Activated CD8-positive, alpha-beta memory T cell treated with anti-CD3 and anti-CD28 coated beads, Interleukin-2, amount 50 U/mL, for 48 hours (primary cell): ENCODE data around the gene E2F2.
"Not testable (repeated sequence)": the region's sequence is repeated elsewhere in the genome, so short reads cannot be mapped to it uniquely, and the experiment has no call there.

Source experiments
- DNase-seq: peaks from one replicate; pipeline ENCODE4 v3.0.0-alpha.2; 2020

The E2F2 gene

DNA sequence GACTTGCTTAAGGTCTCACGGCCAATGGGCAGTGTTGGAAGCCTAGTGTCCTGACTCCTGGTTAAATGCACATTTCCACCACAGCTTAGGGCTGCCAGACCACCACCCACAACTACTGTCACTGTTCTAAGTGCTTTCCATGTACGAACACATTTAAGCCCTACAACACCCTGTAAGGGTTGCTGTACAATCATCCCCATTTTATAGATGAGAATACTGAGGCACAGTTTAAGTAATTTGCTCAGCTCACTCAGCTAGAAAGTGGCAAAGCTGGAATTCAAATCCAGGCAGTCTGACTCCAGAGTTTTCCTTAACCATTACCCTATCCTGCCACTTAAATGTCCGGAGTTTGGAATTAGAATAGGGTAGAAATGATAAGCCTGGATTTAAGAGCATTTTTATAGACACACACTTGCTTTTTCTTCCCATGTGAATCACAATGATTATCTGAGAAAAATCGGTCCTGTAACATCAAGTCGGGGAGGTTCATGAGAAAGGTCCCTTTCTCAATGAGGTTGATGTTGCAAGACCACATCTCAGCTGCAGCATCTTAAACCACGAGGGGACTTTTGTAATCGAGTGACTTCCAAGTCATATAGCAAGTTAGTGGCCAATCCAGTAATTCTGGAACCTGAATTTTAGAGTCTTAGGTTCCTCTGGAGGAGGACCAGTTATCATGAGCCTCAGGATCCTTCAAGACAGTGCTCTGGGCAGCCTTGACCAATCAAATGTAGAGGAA is 8.6 kb downstream of the E2F2 start:
- DNase-seq: no peak

GRCh38 chr1:23521588-23521987 is 9.4 kb downstream of the E2F2 start:
- DNase-seq: no peak

GRCh38 chr1:23517581-23517980 is 13.5 kb downstream of the E2F2 start:
- DNase-seq: no peak

DNA sequence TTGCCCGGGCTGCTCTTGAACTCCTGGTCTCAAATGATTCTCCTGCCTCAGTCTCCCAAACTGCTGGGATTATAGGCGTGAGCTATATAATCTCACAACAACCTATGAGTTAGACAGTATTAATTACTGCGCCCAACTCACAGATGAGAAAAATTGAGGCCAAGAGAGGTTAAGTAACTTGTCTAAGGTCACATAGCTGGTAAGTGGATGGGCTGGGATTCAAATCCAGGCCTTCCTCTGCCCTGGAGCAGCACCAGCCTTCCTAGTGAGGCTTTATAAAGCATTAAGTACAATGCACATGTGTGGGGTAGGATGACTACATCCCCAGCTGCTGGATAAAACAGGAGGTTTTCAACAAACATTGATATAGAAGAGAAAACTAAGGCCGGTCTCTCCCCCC is 15.1 kb downstream of the E2F2 start:
- no peak for DNase-seq

- no peak for DNase-seq
These were observed 16.8 kb downstream of the E2F2 start for GRCh38 chr1:23514111-23514679.

DNA sequence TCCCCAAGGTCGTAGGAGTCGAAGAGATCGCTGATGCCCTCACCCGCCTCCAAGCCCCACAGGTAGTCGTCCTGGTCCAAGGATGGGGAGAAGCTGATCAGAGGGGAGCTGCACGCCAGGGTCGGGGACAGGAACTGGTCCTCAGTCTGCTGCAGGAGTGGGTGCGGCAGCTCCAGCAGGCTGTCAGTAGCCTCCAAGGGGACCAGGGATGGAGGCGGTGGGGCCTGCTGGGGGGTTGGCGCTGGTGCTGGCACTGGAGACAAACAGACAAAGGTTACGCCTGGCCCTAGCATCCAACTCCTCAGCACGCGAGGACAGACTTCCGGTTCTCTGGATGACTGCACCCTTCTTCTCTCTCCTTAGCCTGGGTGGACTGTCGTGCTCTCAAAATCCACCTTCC is 21.1 kb downstream of the E2F2 start:
- DNase-seq: no peak

DNA sequence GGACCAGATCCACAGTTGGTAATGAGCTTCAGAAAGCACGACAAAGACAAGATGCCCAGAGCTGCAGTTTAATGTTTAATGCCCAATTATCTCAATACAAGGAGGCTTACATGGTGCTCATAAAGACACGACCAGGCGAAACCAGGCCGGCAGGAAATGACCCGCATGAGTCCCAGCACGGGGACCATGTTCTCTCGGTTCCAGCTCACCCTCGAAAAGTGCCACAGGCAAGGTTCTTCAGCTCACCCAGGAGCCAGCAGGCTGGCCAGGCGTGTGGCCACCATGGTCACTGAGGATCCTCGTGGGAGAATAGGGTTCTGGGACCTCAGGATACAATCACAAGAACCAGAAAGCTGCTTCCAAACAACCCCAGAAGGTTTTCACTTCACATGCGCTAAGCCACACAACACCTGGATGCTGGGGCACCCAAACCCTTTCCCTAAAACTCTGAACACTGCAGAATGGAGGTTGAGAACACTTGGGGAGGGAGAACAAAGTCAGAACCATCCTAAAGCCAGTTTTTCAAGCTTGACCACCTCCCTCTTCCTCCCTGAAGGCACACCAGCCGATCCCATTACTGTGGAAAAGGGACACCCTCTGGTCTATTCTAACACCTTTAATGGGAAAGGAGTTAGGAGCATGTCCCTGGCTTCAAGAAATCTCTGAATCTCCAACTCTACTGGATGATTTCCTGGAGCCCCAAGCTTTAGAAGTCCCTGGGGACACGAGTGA is 24.5 kb downstream of the E2F2 start:
- DNase-seq: no peak

GRCh38 chr1:23505851-23506250 is 25.2 kb downstream of the E2F2 start:
- DNase-seq: no peak

GRCh38 chr1:23504156-23504555 is 26.9 kb downstream of the E2F2 start:
- DNase-seq: not testable (repeated sequence)

DNA sequence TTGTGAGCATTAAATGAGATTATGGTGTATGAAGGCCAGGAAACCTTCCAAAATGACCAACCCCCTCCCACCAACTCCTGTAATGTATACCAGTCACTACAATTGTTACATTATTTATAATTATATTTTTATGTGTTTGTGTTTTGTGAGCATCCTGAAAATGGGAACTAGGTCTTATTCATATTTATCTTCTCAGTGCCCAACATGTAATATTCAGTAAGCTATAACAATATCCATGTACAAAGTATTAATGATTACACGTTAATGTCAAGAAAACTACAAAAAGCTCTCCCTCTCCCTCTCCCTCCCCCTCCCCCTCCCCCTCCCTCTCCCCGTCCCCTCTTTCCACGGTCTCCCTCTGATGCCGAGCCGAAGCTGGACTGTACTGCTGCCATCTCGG is 28.1 kb downstream of the E2F2 start:
- no peak for DNase-seq

DNA sequence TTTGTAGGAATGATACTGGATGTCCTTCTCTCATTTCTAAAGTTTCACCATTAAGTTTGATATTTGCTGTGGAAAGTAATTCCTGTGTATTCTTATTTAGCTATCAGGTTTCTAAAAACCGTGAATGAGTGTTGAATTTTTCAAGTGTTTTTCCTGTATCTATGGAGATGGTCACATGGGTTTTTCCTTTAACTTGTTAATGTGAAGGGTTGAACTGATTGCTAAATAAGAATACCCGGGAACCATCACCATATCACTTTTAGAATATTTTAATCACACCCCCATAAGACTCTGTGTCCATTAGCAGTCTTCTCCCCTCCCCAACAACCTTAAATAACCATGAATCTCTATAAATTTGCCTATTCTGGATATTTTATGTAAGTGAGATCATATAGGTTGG is 30.6 kb downstream of the E2F2 start:
- DNase-seq: no peak

DNA sequence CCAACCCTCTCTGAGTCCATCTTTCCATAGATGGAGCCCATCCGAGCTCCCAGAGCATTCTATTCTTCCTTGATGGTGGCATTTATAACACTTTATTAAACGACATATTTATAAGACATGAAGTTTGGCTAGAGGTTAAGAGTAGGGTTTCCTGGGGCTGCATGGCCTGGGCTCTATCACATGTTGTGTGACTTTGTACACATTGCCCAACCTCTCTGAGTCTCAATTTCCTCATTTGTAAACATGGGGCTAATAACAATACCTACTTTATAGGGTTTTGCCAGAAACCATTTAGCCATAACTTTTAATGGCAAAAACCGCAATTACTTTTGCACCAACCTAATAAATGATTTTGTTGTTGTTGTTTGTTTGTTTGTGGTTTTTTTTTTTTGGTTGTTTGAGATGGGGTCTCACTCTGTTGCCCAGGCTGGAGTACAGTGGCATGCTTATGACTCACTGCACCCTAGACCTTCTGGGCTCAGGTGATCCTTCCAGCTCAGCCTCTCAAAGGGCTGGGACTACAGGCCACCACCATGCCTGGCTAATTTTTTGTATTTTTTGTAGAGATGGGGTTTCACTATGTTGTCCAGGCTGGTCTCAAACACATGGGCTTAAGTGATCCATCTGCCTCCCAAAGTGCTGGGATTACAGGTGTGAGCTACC is 33.1 kb downstream of the E2F2 start:
- DNase-seq: no peak

- DNase-seq: no peak
These were observed 34.4 kb downstream of the E2F2 start for GRCh38 chr1:23496490-23497181.

DNA sequence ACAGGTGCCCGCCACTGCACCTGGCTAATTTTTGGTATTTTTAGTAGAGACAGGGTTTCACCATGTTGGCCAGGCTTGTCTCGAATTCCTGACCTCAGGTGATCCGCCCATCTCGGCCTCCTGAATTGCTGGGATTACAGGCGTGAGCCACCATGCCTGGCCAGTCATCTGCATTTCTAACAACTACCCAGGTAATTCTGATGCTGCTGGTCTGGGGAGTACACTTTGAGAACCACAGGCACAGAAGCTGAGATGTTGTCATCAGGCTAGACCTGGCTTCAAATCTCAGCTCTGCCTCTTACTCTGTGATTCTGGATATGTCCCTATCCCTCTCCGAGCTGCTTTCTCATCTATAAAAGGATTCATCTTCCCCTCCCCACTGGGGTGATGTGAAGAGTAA is 36.2 kb downstream of the E2F2 start:
- DNase-seq: not testable (repeated sequence)

DNA sequence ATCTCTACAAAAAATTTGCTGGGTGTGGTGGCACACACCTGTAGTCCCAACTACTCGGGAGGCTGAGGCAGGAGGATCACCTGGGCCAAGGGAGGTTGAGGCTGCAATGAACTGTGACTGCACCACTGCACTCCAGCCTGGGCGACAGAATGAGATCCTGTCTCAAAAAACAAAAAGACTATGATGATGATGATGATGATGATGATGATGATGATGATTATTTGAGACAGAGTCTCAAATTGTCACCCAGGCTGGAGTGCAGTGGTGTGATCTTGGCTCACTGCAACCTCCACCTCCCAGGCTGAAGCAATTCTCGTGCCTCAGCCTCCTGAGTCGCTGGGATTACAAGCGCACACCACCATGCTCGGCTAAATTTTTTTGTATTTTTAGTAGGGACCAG is 38.3 kb downstream of the E2F2 start:
- DNase-seq: not testable (repeated sequence)

- DNase-seq: no peak
These were observed 38.8 kb downstream of the E2F2 start for GRCh38 chr1:23492132-23492720.

GRCh38 chr1:23489842-23490241 is 41.2 kb downstream of the E2F2 start:
- DNase-seq: no peak

DNA sequence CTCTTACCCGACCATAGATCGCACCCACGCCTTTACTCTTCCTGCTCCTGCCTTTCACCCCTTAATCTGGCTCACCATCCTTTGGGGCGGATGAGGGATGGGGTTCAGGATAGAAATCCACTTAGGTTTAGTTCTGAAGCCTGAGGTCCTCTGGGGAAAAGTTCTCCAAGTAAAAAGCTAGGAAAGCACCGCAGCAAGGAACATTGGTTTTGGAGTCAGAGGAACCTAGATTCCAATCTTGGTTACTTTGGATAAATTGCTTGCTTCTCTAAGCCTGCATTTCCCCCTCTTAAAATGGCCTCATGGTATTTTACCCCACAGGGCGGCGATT is 46.1 kb downstream of the E2F2 start:
- DNase-seq: no peak

- DNase-seq: peak; percentile 89
These were observed 46.6 kb downstream of the E2F2 start for GRCh38 chr1:23484253-23485001.

GRCh38 chr1:23483321-23484252 is 47.4 kb downstream of the E2F2 start, which contains the start of gene ASAP3:
TSS of gene ASAP3 (minus strand) at chr1:23484179. CDS start at chr1:23484133, 46 bp downstream.
- DNase-seq: peak; percentile 63

DNA sequence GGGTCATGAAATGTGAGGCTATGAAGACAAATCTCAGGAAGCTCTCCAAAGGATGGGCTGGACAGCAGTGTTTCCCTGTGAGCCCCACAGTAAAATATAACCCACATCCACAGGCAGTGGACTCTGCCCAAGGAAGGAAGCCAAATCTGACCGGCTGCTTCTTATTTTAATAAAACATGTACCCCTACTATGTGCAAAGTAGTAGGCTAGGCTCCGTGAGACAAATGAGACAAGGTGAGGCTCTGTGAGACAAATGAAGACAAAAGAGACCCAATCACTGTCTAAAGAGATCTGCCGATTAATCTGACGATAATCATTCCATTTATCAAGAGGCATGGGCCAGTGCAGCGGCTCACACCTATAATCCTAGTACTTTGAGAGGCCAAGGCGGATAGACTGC is 49.1 kb downstream of the E2F2 start:
- DNase-seq: no peak
